Liver (tissue), 9 donors: ENCODE results near the gene XDH. TPM values are rescaled to one million over a fixed set of nuclear protein-coding genes. Genes with fewer than 3 reads are reported as not detected.

Experiments
- DNase-seq: peaks from one replicate; pipeline ENCODE4 v3.0.0-alpha.2; 2017; ENCODE audit warnings: low spot score
- H3K27ac ChIP-seq, 2 donors: one replicate each; pipeline ENCODE4 v1.7.0; 2013; ENCODE audit warnings: inconsistent platforms in 2 of 2, low read length in 2 of 2, control low read depth in 1 of 2, low read depth in 1 of 2, mild to moderate bottlenecking in 1 of 2
- H3K27me3 ChIP-seq, 4 donors: one replicate each; pipeline versions ENCODE4 v1.6.1 to v1.7.0; 2013; ENCODE audit warnings: low read length in 3 of 4, inconsistent platforms in 1 of 4, mild to moderate bottlenecking in 1 of 4, moderate library complexity in 1 of 4; ENCODE audit not compliant: control insufficient read depth in 4 of 4, insufficient read depth in 4 of 4
- H3K36me3 ChIP-seq, 4 donors: one replicate each; pipeline versions ENCODE4 v1.6.1 to v1.7.0; 2013; ENCODE audit warnings: low read length in 3 of 4, mild to moderate bottlenecking in 3 of 4, low read depth in 1 of 4, moderate library complexity in 1 of 4; ENCODE audit not compliant: control insufficient read depth in 4 of 4, insufficient read depth in 3 of 4
- H3K4me1 ChIP-seq, 4 donors: one replicate each; pipeline versions ENCODE4 v1.6.1 to v1.7.0; 2013; ENCODE audit warnings: low read length in 3 of 4, mild to moderate bottlenecking in 3 of 4, moderate library complexity in 1 of 4; ENCODE audit not compliant: control insufficient read depth in 4 of 4, insufficient read depth in 4 of 4
- H3K4me3 ChIP-seq, 3 donors: one replicate each; pipeline versions ENCODE4 v1.6.1 to v1.7.0; 2013; ENCODE audit warnings: low read length in 3 of 3, control low read depth in 1 of 3, low read depth in 1 of 3, mild to moderate bottlenecking in 1 of 3
- H3K9ac ChIP-seq, 2 donors: one replicate each; pipeline ENCODE4 v1.7.0; 2013; ENCODE audit warnings: low read length in 2 of 2, mild to moderate bottlenecking in 2 of 2, moderate library complexity in 2 of 2, control low read depth in 1 of 2, low read depth in 1 of 2
- H3K9me3 ChIP-seq, 4 donors: one replicate each; pipeline versions ENCODE4 v1.6.1 to v1.7.0; 2013; ENCODE audit warnings: low read length in 3 of 4; ENCODE audit not compliant: control insufficient read depth in 4 of 4
- FOXA1 ChIP-seq: IDR thresholded peaks from 2 replicates; pipeline ENCODE4 v1.6.1; 2016; ENCODE audit warnings: antibody characterized with exemption
- GABPA ChIP-seq, 2 donors: IDR thresholded peaks in 1 of 2; conservative IDR thresholded peaks in 1 of 2; 2 replicates each; pipeline ENCODE4 v1.6.1; 2016; ENCODE audit warnings: antibody characterized with exemption in 2 of 2, mild to moderate bottlenecking in 1 of 2, moderate library complexity in 1 of 2
- JUND ChIP-seq, 2 donors: IDR thresholded peaks; 2 replicates each; pipeline ENCODE4 v1.6.1; 2016; ENCODE audit warnings: antibody characterized with exemption in 2 of 2
- NR2F2 ChIP-seq: IDR thresholded peaks from 2 replicates; pipeline ENCODE4 v1.6.1; 2016; ENCODE audit warnings: antibody characterized with exemption
- RAD21 ChIP-seq, 2 donors: IDR thresholded peaks; 2 replicates each; pipeline ENCODE4 v1.6.1; 2016; ENCODE audit warnings: antibody characterized with exemption in 2 of 2, mild to moderate bottlenecking in 2 of 2
- YY1 ChIP-seq: IDR thresholded peaks from 2 replicates; pipeline ENCODE4 v1.6.1; 2016; ENCODE audit warnings: antibody characterized with exemption, mild to moderate bottlenecking
- WGBS: extraction: QIAGEN DNeasy Blood & Tissue Kit; methylation state at CpG from one replicate; pipeline ENCODE4 v1.1.7; 2013; 5-methylcytosine and 5-hydroxymethylcytosine counted together
- polyA plus RNA-seq, 2 donors: library from polyadenylated mRNA; stranded (reverse) in 1 of 2; unstranded in 1 of 2; fragments of 200-250 nt in 1 of 2; fragments of >200 nt in 1 of 2; fragmentation: Nextera tagmentation in 1 of 2; extraction: Ambion mirVana in 1 of 2; gene quantifications; one replicate each; pipeline versions ENCODE4 v1.2.1 to v1.2.3, GENCODE V29; 2013 to 2015
- total RNA-seq, 2 donors: library from RNA; depleted of rRNA; stranded (reverse); fragments of >200 nt; gene quantifications; one replicate each; pipeline ENCODE4 v1.2.3, GENCODE V29; 2014
- TF ChIP-seq, protein P1 (sequence below): IDR thresholded peaks from 2 replicates; pipeline ENCODE4 v1.6.1; 2016; ENCODE audit warnings: antibody characterized with exemption
- TF ChIP-seq, protein P2 (sequence below): fragments of 150-350 bp; IDR thresholded peaks from 2 replicates; pipeline ENCODE4 v1.5.1; 2017; ENCODE audit warnings: improper control_type of control experiment, low read depth, low read length; ENCODE audit not compliant: missing input control
- TF ChIP-seq, protein P3 (sequence below): IDR thresholded peaks from 2 replicates; pipeline ENCODE4 v1.6.1; 2016; ENCODE audit warnings: antibody characterized with exemption
- TF ChIP-seq, protein P4 (sequence below): IDR thresholded peaks from 2 replicates; pipeline ENCODE4 v1.6.1; 2016; ENCODE audit warnings: antibody characterized with exemption, mild to moderate bottlenecking
- donor health status: healthy.
- donor health status: healthy.
- donor health status: healthy.
- donor health status: healthy.
- donor health status: healthy.

The XDH gene
- total and polyA plus RNA-seq, 4 donors = 6.8 to 76.6 (median 12.0) TPM

DNA sequence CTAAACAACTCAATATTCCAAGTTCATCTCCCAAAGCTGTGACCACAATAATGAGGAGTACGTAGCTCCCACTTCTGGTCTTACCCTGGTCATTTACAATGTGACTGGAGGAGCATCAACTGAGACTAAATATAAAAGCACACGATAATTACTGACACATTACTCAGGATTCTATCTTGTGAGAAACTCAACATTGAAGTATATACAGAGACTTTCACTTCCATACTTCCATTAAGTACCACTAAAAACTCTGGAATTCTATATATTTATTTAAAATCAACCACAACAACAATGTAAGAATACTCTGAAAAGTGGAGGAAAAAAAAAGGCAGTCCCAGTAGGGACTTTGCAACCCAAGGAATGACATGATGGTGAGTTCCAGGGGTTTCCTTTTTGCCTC, 61.4 kb downstream of the XDH start:
- DNase-seq = no peak
- Histone ChIP-seq H3K9me3 (no peaks in the 10 kb centered on the region), H3K4me3 (no peak overlapping the region), H3K27ac (no peak overlapping the region), H3K4me1 (no peaks in the 10 kb centered on the region), H3K27me3 (no peaks in the 10 kb centered on the region), H3K9ac (no peak overlapping the region), H3K36me3 (peaks cover 3 to 38% (median 18%) of the 10 kb centered on the region in 4 donors)
- TF ChIP-seq, protein P1, sequence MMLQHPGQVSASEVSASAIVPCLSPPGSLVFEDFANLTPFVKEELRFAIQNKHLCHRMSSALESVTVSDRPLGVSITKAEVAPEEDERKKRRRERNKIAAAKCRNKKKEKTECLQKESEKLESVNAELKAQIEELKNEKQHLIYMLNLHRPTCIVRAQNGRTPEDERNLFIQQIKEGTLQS = no peak
- WGBS = 95% methylated on average over 2 of the region's 2 CpGs

DNA sequence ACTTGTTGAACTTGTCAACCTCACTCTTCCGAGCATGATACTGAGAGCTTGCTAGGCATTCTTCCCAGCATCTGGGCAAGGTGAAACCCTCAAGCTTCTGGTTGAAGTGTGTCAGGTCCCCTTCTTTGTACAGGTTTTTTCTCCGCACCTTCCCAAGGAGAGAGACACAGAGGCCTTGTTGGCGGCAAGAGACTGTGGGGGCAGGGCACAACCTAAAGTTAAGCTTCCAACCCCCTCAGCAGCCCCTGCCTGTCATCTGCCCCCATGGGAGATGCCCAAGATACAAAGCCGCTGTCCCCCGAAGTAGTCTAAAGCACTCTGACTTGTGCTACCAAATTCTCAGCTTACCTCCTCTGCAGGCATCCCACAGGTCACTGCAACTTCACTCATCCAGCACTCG, 64.9 kb downstream of the XDH start:
- H3K4me3 ChIP-seq = no peak overlapping the region
- H3K9me3 ChIP-seq = no peaks in the 10 kb centered on the region
- no peaks in the 10 kb centered on the region for H3K27me3 ChIP-seq
- TF ChIP-seq RAD21 (IDR thresholded peaks at IDR 0.05) (no peak), JUND (IDR thresholded peaks at IDR 0.05) (no peak), NR2F2 (no peak), GABPA (IDR thresholded peaks at IDR 0.05 in 1 of 2, conservative IDR thresholded peaks at IDR 0.05 in 1 of 2) (no peak), FOXA1 (no peak)
- TF ChIP-seq, protein P2, sequence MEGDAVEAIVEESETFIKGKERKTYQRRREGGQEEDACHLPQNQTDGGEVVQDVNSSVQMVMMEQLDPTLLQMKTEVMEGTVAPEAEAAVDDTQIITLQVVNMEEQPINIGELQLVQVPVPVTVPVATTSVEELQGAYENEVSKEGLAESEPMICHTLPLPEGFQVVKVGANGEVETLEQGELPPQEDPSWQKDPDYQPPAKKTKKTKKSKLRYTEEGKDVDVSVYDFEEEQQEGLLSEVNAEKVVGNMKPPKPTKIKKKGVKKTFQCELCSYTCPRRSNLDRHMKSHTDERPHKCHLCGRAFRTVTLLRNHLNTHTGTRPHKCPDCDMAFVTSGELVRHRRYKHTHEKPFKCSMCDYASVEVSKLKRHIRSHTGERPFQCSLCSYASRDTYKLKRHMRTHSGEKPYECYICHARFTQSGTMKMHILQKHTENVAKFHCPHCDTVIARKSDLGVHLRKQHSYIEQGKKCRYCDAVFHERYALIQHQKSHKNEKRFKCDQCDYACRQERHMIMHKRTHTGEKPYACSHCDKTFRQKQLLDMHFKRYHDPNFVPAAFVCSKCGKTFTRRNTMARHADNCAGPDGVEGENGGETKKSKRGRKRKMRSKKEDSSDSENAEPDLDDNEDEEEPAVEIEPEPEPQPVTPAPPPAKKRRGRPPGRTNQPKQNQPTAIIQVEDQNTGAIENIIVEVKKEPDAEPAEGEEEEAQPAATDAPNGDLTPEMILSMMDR = no peak
- peaks cover 3 to 62% (median 44%) of the 10 kb centered on the region in 4 donors for H3K36me3 ChIP-seq
- WGBS = 95% methylated on average over 6 of the region's 6 CpGs
- no peak for DNase-seq
- H3K9ac ChIP-seq = no peak overlapping the region
- H3K4me1 ChIP-seq = no peaks in the 10 kb centered on the region
- no peak overlapping the region for H3K27ac ChIP-seq

DNA sequence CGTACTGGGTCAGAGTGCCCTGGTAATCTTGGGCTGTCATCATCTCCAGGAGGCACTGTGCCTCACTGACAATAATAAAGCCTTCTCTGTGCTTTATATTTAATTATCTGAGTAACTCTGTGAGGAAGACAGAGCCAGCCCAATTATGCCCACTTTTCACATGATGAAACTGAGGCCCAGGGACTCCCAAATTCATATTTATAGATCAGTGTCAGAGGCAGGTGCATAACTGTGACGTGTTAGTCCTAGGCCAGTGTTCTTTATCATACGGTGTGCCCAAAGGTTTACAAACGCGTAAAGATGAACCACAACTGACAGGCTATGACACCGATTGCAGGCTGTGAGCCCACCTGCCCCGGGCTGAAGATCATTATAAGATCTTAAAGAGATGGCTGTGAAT, 65.4 kb downstream of the XDH start:
- Histone ChIP-seq H3K4me1 (no peaks in the 10 kb centered on the region), H3K9ac (no peak overlapping the region), H3K9me3 (no peaks in the 10 kb centered on the region), H3K27me3 (no peaks in the 10 kb centered on the region), H3K27ac (no peak overlapping the region), H3K36me3 (peaks cover 3 to 67% (median 46%) of the 10 kb centered on the region in 4 donors), H3K4me3 (no peak overlapping the region)
- no peak for DNase-seq
- TF ChIP-seq, protein P3, sequence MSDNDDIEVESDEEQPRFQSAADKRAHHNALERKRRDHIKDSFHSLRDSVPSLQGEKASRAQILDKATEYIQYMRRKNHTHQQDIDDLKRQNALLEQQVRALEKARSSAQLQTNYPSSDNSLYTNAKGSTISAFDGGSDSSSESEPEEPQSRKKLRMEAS = no peak
- TF ChIP-seq, protein P4, sequence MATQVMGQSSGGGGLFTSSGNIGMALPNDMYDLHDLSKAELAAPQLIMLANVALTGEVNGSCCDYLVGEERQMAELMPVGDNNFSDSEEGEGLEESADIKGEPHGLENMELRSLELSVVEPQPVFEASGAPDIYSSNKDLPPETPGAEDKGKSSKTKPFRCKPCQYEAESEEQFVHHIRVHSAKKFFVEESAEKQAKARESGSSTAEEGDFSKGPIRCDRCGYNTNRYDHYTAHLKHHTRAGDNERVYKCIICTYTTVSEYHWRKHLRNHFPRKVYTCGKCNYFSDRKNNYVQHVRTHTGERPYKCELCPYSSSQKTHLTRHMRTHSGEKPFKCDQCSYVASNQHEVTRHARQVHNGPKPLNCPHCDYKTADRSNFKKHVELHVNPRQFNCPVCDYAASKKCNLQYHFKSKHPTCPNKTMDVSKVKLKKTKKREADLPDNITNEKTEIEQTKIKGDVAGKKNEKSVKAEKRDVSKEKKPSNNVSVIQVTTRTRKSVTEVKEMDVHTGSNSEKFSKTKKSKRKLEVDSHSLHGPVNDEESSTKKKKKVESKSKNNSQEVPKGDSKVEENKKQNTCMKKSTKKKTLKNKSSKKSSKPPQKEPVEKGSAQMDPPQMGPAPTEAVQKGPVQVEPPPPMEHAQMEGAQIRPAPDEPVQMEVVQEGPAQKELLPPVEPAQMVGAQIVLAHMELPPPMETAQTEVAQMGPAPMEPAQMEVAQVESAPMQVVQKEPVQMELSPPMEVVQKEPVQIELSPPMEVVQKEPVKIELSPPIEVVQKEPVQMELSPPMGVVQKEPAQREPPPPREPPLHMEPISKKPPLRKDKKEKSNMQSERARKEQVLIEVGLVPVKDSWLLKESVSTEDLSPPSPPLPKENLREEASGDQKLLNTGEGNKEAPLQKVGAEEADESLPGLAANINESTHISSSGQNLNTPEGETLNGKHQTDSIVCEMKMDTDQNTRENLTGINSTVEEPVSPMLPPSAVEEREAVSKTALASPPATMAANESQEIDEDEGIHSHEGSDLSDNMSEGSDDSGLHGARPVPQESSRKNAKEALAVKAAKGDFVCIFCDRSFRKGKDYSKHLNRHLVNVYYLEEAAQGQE = no peak
- no peak for TF ChIP-seq YY1
- TF ChIP-seq, protein P2 = no peak
- 93% methylated on average over 7 of the region's 7 CpGs for WGBS
